Mucosa of rectum (tissue), 2 donors: Measurements from ENCODE around the gene PTEN.
A peak's percentile ranks its signal among the peaks of the same experiment; 100 is the strongest.

Experiments used
- H3K27ac ChIP-seq, 2 donors: one replicate each; pipeline ENCODE4 v1.7.0; 2013; ENCODE audit warnings: inconsistent platforms in 2 of 2, low read depth in 2 of 2, low read length in 2 of 2
- H3K27me3 ChIP-seq, 2 donors: one replicate each; pipeline ENCODE4 v1.7.0; 2013; ENCODE audit warnings: low read length in 2 of 2; ENCODE audit not compliant: control insufficient read depth in 2 of 2, insufficient read depth in 2 of 2
- H3K36me3 ChIP-seq, 2 donors: one replicate each; pipeline ENCODE4 v1.7.0; 2013; ENCODE audit warnings: low read length in 2 of 2; ENCODE audit not compliant: control insufficient read depth in 2 of 2, insufficient read depth in 2 of 2
- H3K4me1 ChIP-seq, 2 donors: one replicate each; pipeline ENCODE4 v1.7.0; 2013; ENCODE audit warnings: low read length in 2 of 2, mild to moderate bottlenecking in 1 of 2; ENCODE audit not compliant: control insufficient read depth in 2 of 2, insufficient read depth in 2 of 2
- H3K4me3 ChIP-seq, 2 donors: one replicate each; pipeline ENCODE4 v1.7.0; 2013; ENCODE audit warnings: low read length in 2 of 2
- H3K9ac ChIP-seq, 2 donors: one replicate each; pipeline ENCODE4 v1.7.0; 2013; ENCODE audit warnings: low read length in 2 of 2, low read depth in 1 of 2, mild to moderate bottlenecking in 1 of 2
- H3K9me3 ChIP-seq, 2 donors: one replicate each; pipeline ENCODE4 v1.7.0; 2013; ENCODE audit warnings: low read length in 2 of 2; ENCODE audit not compliant: control insufficient read depth in 2 of 2
- donor health status: healthy.
- donor health status: Normal muscosa, but diverticular disease.

The PTEN gene

GRCh38 chr10:87863053-87863943, at the start of gene PTEN, which contains the start of gene KLLN:
PTEN (plus strand) TSS chr10:87863625; CDS start chr10:87864470, 845 bp downstream.
KLLN (minus strand) TSS chr10:87863533; CDS start chr10:87862487, 1,046 bp downstream.
- no peaks in the 10 kb centered on the region for H3K36me3 ChIP-seq
- peak within 1 kb of the TSS; percentile 95 to 97 for H3K27ac ChIP-seq
- peak within 1 kb of the TSS; percentile 99 for H3K4me3 ChIP-seq
- no peaks in the 10 kb centered on the region for H3K27me3 ChIP-seq
- H3K9me3 ChIP-seq = no peaks in the 10 kb centered on the region
- peaks cover 14 to 25% of the 10 kb centered on the region in 2 donors for H3K4me1 ChIP-seq
- H3K9ac ChIP-seq = peak within 1 kb of the TSS; percentile 96 to 98

GRCh38 chr10:87816163-87816897, 47.1 kb upstream of the PTEN start:
- Histone ChIP-seq H3K36me3 (peaks cover 0 to 3% of the 10 kb centered on the region in 2 donors), H3K4me3 (peak overlapping the region; percentile 93 to 97), H3K9me3 (no peaks in the 10 kb centered on the region), H3K4me1 (peaks cover 11 to 14% of the 10 kb centered on the region in 2 donors), H3K27me3 (no peaks in the 10 kb centered on the region), H3K9ac (peak overlapping the region; percentile 89 to 91), H3K27ac (no peak overlapping the region)

GRCh38 chr10:87816898-87817608, 46.4 kb upstream of the PTEN start:
- peak overlapping the region; percentile 89 to 91 for H3K9ac ChIP-seq
- H3K4me3 ChIP-seq = peak overlapping the region; percentile 93 to 97
- H3K27ac ChIP-seq = peak overlapping the region; percentile 91 to 93
- no peaks in the 10 kb centered on the region for H3K9me3 ChIP-seq
- H3K4me1 ChIP-seq = peaks cover 11 to 14% of the 10 kb centered on the region in 2 donors
- no peaks in the 10 kb centered on the region for H3K27me3 ChIP-seq
- H3K36me3 ChIP-seq = no peaks in the 10 kb centered on the region

- Histone ChIP-seq H3K4me1 (peaks cover 11 to 14% of the 10 kb centered on the region in 2 donors), H3K9me3 (no peaks in the 10 kb centered on the region), H3K9ac (peak within 1 kb of the TSS; percentile 89 to 91), H3K36me3 (no peaks in the 10 kb centered on the region), H3K4me3 (peak within 1 kb of the TSS; percentile 93 to 97), H3K27ac (peak within 1 kb of the TSS; percentile 91 to 93), H3K27me3 (no peaks in the 10 kb centered on the region)
Measured at GRCh38 chr10:87817609-87818504, 45.6 kb upstream of the PTEN start, which contains the start of gene ATAD1. ATAD1 (minus strand) TSS chr10:87818226; CDS start chr10:87814599, 3,627 bp downstream.

GRCh38 chr10:87818505-87819288, 44.7 kb upstream of the PTEN start:
- Histone ChIP-seq H3K36me3 (no peaks in the 10 kb centered on the region), H3K4me3 (peak overlapping the region; percentile 93 to 97), H3K27me3 (no peaks in the 10 kb centered on the region), H3K9ac (peak overlapping the region; percentile 89 to 91), H3K9me3 (no peaks in the 10 kb centered on the region), H3K4me1 (peaks cover 11 to 14% of the 10 kb centered on the region in 2 donors), H3K27ac (peak overlapping the region; percentile 91 to 93)

- no peak overlapping the region for H3K9ac ChIP-seq
- no peaks in the 10 kb centered on the region for H3K27me3 ChIP-seq
Measured at GRCh38 chr10:87819289-87819585, 44.2 kb upstream of the PTEN start.

GRCh38 chr10:87826653-87827052, 36.8 kb upstream of the PTEN start:
- no peak overlapping the region for H3K4me3 ChIP-seq

More at GRCh38 chr10:87819289-87819585, 44.2 kb upstream of the PTEN start:
- Histone ChIP-seq H3K27ac (no peak overlapping the region), H3K4me3 (no peak overlapping the region), H3K4me1 (peaks cover 11 to 14% of the 10 kb centered on the region in 2 donors), H3K36me3 (no peaks in the 10 kb centered on the region), H3K9me3 (no peaks in the 10 kb centered on the region)

GRCh38 chr10:87827681-87828080, 35.7 kb upstream of the PTEN start:
- Histone ChIP-seq H3K4me1 (no peaks in the 10 kb centered on the region), H3K4me3 (no peak overlapping the region)

More at GRCh38 chr10:87826653-87827052, 36.8 kb upstream of the PTEN start:
- Histone ChIP-seq H3K9ac (no peak overlapping the region), H3K27me3 (no peaks in the 10 kb centered on the region), H3K27ac (no peak overlapping the region), H3K4me1 (no peaks in the 10 kb centered on the region), H3K36me3 (no peaks in the 10 kb centered on the region), H3K9me3 (no peaks in the 10 kb centered on the region)

More at GRCh38 chr10:87827681-87828080, 35.7 kb upstream of the PTEN start:
- Histone ChIP-seq H3K36me3 (no peaks in the 10 kb centered on the region), H3K27me3 (no peaks in the 10 kb centered on the region), H3K9me3 (no peaks in the 10 kb centered on the region), H3K9ac (no peak overlapping the region), H3K27ac (no peak overlapping the region)
